GM12875 (cell line): ENCODE data around the gene SEMG2.

Experiments
- H3K4me3 ChIP-seq: one replicate; pipeline ENCODE4 v1.5.1; 2011; ENCODE audit warnings: low read depth, low read length, control low read depth
- CTCF ChIP-seq: IDR thresholded peaks from 2 replicates; pipeline ENCODE4 v1.5.1; 2011; ENCODE audit warnings: low read depth, mild to moderate bottlenecking, control low read depth, inconsistent platforms, low read length, moderate library complexity, borderline replicate concordance; ENCODE audit not compliant: insufficient read depth

Gene SEMG2

DNA sequence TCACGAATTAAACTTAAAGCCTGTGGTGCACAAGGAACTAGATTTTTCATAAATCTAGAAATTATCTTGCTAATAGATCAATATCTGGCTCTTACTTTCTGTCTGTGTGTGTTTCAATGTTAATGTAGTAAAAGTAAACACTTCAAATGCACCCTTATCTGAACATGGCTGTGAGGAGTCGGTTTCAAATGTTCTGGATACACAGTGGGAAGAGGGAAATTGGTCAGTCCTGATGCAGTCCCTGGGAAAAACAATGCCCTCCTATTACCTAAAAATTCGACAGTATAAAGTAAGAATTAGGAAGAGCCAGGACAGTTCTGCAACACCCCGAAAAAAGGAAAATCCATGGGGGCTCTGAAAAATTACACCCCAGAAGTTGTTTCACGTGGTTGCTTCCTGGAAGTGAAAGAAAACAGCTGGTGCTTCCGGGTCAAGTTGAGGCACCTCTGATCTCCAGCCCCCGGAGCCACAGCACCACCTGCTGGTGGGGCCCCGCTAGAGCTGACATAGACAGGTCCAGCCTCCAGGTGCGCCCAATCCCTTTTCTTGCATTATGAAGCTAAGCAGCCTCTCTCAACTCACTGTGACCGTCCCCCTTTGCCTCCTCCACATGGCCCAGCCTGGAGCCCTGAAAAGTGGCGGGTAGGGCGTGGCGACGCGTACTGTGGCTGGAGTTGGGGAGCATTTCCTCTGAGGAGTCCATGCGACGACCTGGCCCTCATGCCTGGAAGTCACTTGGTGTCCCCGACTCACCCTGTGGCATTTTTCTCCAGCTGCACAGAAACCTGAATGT, 8.3 kb downstream of the SEMG2 start:
- H3K4me3 ChIP-seq = no peak overlapping the region
- peak; percentile 66; the same call in 1 of the 2 replicates for TF ChIP-seq CTCF

GRCh38 chr20:45230631-45231030, 9.5 kb downstream of the SEMG2 start:
- no peak for TF ChIP-seq CTCF
- no peak overlapping the region for H3K4me3 ChIP-seq

DNA sequence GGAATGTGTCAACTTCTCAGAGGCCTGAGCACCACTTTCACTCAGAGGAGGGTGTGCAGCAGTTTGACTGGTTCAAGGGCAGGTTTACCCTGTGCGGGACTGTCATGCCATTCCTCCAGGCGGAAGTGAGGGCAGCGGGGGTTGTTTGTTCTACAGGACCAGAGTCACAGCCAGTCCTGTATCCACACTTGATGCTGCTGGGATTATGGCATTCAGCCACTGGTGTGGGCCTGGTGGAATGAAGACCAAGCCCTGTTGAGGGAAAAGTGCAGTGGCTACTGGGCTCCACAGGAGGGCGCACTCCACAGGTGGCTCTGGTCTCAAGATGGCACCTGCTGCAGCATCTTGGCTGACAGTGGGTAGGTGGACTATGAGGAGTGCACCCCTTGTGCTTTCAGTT, 14.8 kb downstream of the SEMG2 start:
- no peak overlapping the region for H3K4me3 ChIP-seq
- peak; percentile 69 for TF ChIP-seq CTCF

DNA sequence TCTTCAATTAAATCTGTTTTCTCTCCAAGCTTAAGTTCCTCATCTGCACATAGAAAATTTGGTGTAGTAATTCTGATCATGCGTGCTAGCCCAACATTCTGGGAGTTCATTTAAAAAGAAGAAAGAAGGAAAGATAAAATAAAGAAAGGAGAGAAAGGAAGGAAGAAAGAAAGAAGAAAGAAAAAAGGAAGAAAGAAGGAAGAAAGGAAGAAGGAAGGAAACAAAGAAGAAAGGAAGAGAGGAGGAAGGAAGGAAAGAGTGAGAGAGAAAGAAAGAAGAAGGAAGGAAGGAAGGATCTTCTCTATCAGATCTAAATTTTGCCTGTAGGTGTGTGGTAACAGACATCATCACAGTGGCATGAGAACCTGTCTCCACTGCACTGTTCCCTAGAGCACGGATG, 17.0 kb downstream of the SEMG2 start:
- TF ChIP-seq CTCF = no peak
- no peak overlapping the region for H3K4me3 ChIP-seq

GRCh38 chr20:45246109-45246508, 24.9 kb downstream of the SEMG2 start:
- no peak overlapping the region for H3K4me3 ChIP-seq
- TF ChIP-seq CTCF = no peak

GRCh38 chr20:45247865-45248264, 26.7 kb downstream of the SEMG2 start:
- TF ChIP-seq CTCF = no peak
- no peak overlapping the region for H3K4me3 ChIP-seq

DNA sequence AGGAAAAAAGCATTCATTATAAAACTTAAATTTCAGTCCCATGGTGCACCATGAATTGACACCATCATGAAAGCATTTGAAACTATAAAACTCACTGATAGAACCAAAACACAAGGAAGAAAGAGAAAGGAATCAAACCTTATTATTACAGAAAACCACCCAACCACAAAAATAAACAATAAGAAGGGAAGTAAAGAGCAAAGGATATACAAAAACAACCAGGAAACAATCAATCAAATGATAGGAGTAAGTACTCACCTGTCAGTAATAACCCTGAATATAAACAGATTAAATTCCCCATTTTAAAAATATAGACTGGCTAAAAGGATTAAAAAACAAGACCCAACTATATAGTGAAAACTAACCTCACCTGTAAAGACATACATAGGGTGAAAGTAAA, 27.4 kb downstream of the SEMG2 start:
- TF ChIP-seq CTCF = no peak
- no peak overlapping the region for H3K4me3 ChIP-seq
